ENCODE results near the gene PRKAG2. TPM values are rescaled to one million over a fixed set of nuclear protein-coding genes. Genes with fewer than 3 reads are reported as not detected.
A peak's percentile ranks its signal among the peaks of the same experiment; 100 is the strongest.
"Not testable (repeated sequence)": the region's sequence is repeated elsewhere in the genome, so short reads cannot be mapped to it uniquely, and the experiment has no call there.

The PRKAG2 gene
- total RNA-seq, 1 donor from 2014 or later, result 20.8 TPM

DNA sequence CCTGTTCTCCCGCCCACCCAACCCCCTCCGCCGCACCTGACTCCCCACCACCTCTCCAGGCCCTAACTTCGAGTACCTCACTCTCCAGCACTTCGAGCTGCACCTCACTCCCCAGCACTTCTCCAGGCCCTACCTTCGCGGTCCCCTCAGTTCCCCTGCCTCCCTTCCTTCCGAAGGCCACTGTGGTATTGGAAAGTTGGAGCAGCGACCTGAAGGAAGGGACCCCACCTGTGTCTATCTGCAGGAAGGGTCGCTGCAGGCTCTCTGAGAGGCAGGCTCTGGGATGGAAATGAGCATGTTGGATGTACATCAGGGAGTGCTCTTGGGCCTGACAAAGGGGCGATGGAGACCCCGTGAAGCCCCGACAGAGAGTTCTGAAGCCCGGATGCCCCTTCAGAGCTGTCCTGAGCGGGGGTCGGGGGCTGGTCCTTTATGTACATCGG is 122.2 kb downstream of the PRKAG2 start:
- H3K4me3 ChIP-seq (ENCODE audit: low read depth, low read length), result no peak overlapping the region
- TF ChIP-seq, protein P1, sequence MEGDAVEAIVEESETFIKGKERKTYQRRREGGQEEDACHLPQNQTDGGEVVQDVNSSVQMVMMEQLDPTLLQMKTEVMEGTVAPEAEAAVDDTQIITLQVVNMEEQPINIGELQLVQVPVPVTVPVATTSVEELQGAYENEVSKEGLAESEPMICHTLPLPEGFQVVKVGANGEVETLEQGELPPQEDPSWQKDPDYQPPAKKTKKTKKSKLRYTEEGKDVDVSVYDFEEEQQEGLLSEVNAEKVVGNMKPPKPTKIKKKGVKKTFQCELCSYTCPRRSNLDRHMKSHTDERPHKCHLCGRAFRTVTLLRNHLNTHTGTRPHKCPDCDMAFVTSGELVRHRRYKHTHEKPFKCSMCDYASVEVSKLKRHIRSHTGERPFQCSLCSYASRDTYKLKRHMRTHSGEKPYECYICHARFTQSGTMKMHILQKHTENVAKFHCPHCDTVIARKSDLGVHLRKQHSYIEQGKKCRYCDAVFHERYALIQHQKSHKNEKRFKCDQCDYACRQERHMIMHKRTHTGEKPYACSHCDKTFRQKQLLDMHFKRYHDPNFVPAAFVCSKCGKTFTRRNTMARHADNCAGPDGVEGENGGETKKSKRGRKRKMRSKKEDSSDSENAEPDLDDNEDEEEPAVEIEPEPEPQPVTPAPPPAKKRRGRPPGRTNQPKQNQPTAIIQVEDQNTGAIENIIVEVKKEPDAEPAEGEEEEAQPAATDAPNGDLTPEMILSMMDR (conservative IDR thresholded peaks at IDR 0.05; ENCODE audit: low read depth, low read length), result no peak
- DNase-seq (ENCODE audit: low read depth), result no peak

GRCh38 chr7:151754142-151754590 is 122.7 kb downstream of the PRKAG2 start:
- TF ChIP-seq, protein P1 (conservative IDR thresholded peaks at IDR 0.05; ENCODE audit: low read depth, low read length), result peak; percentile 100

GRCh38 chr7:151752816-151753595 is 123.9 kb downstream of the PRKAG2 start:
- DNase-seq (ENCODE audit: low read depth), result no peak

More at GRCh38 chr7:151754142-151754590, 122.7 kb downstream of the PRKAG2 start:
- H3K4me3 ChIP-seq (ENCODE audit: low read depth, low read length), result no peak overlapping the region
- peak; percentile 91 for DNase-seq (ENCODE audit: low read depth)

GRCh38 chr7:151752037-151752436 is 124.9 kb downstream of the PRKAG2 start:
- no peak for DNase-seq (ENCODE audit: low read depth)
- TF ChIP-seq, protein P1 (conservative IDR thresholded peaks at IDR 0.05; ENCODE audit: low read depth, low read length), result no peak

More at GRCh38 chr7:151752816-151753595, 123.9 kb downstream of the PRKAG2 start:
- TF ChIP-seq, protein P1 (conservative IDR thresholded peaks at IDR 0.05; ENCODE audit: low read depth, low read length), result no peak
- H3K4me3 ChIP-seq (ENCODE audit: low read depth, low read length), result no peak overlapping the region

DNA sequence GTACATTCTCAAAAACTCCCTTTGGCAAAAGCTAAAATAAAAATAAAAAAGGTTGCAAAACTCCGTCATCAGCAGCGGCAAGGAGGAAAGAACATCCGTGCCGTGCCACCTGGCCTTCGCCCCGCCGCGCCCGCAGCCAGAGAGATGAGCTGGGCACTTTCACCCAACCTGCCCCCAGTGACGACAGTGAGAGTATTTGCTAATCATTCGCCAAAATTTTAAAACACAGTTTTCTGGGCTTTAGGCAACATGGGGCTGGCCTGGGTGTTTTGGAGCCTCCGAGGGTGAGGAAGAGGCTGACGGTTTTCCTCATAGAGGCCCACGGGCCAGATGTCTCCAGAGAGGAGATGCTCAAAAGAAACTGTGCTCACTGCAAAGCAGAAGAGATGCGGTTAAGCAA is 128.2 kb downstream of the PRKAG2 start:
- no peak for DNase-seq (ENCODE audit: low read depth)
- TF ChIP-seq, protein P1 (conservative IDR thresholded peaks at IDR 0.05; ENCODE audit: low read depth, low read length), result no peak
- H3K4me3 ChIP-seq (ENCODE audit: low read depth, low read length), result no peak overlapping the region

More at GRCh38 chr7:151752037-151752436, 124.9 kb downstream of the PRKAG2 start:
- H3K4me3 ChIP-seq (ENCODE audit: low read depth, low read length), result no peak overlapping the region

- not testable (repeated sequence) for DNase-seq (ENCODE audit: low read depth)
These were observed 128.9 kb downstream of the PRKAG2 start for GRCh38 chr7:151748021-151748420.

DNA sequence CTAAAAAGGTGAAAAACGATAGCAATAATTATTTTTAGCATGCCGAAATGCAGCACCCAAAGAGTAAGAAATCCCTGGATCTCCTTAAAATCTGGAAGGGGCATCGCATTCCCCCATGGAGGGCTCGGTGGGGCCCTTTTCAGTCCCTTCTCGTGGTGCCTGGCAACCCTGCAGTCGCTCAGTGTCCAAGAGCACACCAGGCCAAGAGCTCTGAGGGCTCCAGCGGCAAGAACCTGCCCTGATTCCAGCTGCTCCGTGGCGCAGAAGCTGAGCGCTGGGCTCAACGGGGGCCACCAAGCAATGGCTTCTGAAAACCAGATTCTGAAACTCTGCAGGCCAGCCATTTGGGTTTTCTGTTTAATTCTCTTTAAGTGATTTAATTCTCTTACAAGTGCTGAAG is 131.2 kb downstream of the PRKAG2 start:
- DNase-seq (ENCODE audit: low read depth), result no peak
- TF ChIP-seq, protein P1 (conservative IDR thresholded peaks at IDR 0.05; ENCODE audit: low read depth, low read length), result no peak
- no peak overlapping the region for H3K4me3 ChIP-seq (ENCODE audit: low read depth, low read length)

More at GRCh38 chr7:151748021-151748420, 128.9 kb downstream of the PRKAG2 start:
- not testable (repeated sequence) for H3K4me3 ChIP-seq (ENCODE audit: low read depth, low read length)

All from epithelial cell of proximal tubule (primary cell).